Mammary epithelial cell (primary cell): ENCODE results near the gene PAX1.

Experiments used
- EZH2 ChIP-seq: IDR thresholded peaks from 2 replicates; pipeline ENCODE4 v1.6.1; 2012; ENCODE audit warnings: low read length, inconsistent platforms, borderline replicate concordance
- TF ChIP-seq, protein P1 (sequence below), 2 donors: IDR thresholded peaks in 1 of 2; conservative IDR thresholded peaks in 1 of 2; 2 replicates each; pipeline ENCODE4 v1.5.1; 2011 to 2012; ENCODE audit warnings: inconsistent platforms in 2 of 2, low read length in 2 of 2, mild to moderate bottlenecking in 2 of 2, control low read depth in 1 of 2, low read depth in 1 of 2; ENCODE audit not compliant: insufficient read depth in 1 of 2; ENCODE audit errors: extremely low read depth in 1 of 2

DNA sequence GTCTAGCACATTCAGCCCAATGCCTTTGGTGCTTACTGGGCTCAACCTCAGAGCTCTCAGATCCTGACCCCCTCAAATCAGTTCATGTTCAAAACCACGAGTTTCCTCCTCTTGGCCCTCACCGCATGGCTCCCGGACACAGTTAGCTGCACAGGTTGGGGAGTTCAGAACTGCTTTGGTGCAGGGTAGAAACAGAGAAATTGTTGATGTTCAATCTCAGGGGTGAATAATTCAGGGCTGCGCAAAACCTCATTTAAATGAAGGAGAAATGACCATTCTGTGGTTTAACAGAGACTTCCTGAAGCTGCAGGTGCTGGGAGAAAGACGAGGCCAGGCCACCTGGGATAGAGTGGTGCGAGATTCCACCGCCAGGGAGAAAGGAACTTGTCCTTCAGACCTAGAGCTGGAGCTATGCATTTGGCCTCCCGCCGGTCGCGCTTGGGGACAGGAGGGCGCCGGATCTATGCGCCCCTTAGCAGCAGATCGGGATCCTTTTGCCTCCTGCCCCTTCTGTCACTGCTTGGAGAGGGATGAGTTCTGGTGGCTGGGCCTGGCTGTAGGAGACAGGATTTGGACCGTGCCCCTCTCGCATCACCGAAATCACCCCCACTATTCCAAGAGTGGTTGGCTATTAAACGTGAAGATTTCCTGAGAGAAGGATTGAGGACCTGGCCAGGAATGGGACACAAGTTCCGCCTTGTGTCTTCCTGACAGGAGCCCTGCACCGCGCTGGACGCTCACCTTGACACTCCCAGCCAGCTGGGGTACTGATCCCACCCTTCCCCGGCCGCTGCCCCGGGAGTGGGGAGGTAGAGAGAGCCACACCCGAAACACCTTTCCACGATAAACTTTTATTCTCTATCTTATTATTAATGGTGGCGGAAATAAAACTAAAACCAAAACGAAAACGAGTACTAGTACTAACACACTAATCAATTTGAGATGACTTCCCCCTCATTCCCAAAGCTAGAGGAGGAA is 767 bp upstream of the PAX1 start:
- TF ChIP-seq EZH2, result no peak
- TF ChIP-seq, protein P1, sequence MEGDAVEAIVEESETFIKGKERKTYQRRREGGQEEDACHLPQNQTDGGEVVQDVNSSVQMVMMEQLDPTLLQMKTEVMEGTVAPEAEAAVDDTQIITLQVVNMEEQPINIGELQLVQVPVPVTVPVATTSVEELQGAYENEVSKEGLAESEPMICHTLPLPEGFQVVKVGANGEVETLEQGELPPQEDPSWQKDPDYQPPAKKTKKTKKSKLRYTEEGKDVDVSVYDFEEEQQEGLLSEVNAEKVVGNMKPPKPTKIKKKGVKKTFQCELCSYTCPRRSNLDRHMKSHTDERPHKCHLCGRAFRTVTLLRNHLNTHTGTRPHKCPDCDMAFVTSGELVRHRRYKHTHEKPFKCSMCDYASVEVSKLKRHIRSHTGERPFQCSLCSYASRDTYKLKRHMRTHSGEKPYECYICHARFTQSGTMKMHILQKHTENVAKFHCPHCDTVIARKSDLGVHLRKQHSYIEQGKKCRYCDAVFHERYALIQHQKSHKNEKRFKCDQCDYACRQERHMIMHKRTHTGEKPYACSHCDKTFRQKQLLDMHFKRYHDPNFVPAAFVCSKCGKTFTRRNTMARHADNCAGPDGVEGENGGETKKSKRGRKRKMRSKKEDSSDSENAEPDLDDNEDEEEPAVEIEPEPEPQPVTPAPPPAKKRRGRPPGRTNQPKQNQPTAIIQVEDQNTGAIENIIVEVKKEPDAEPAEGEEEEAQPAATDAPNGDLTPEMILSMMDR (conservative IDR thresholded peaks at IDR 0.05 in 1 of 2, IDR thresholded peaks at IDR 0.05 in 1 of 2; ENCODE audit: extremely low read depth in 1 of 2, insufficient read depth in 1 of 2, low read depth in 1 of 2, low read length in 2 of 2), result no peak
